GM23338 (cell line): ENCODE data around the gene KRT3. TPM values are rescaled to one million over a fixed set of nuclear protein-coding genes. Genes with fewer than 3 reads are reported as not detected.

Experiments
- ATAC-seq: fragments of 200-7000 bp; cut with Tn5 transposase; 3 replicates; pipeline ENCODE4 v1.9.1; 2020
- DNase-seq: peaks from one replicate; pipeline ENCODE4 v3.0.0-alpha.2; 2015; ENCODE audit warnings: low spot score
- H2AFZ ChIP-seq: fragments of 200-600 bp; sonication (generic); 2 replicates; pipeline ENCODE4 v1.8.0; 2016; ENCODE audit warnings: antibody characterized with exemption, mild to moderate bottlenecking, moderate library complexity
- H3F3A ChIP-seq: fragments of 200-600 bp; sonication (generic); replicated peaks from 2 replicates; pipeline ENCODE4 v1.8.0; 2017; ENCODE audit warnings: antibody characterized with exemption, mixed run types, low read depth
- H3K27ac ChIP-seq: fragments of 200-600 bp; sonication (generic); 2 replicates; pipeline ENCODE4 v1.6.1; 2016; ENCODE audit warnings: low read depth
- H3K27me3 ChIP-seq: fragments of 200-600 bp; sonication (generic); 2 replicates; pipeline ENCODE4 v1.8.0; 2016; ENCODE audit warnings: mild to moderate bottlenecking, mixed run types, moderate library complexity; ENCODE audit not compliant: insufficient read depth
- H3K36me3 ChIP-seq: fragments of 200-600 bp; sonication (generic); 2 replicates; pipeline ENCODE4 v1.8.0; 2016; ENCODE audit warnings: mild to moderate bottlenecking; ENCODE audit not compliant: insufficient read depth
- H3K4me1 ChIP-seq: fragments of 200-600 bp; sonication (generic); 2 replicates; pipeline ENCODE4 v1.8.0; 2016; ENCODE audit warnings: mild to moderate bottlenecking, moderate library complexity; ENCODE audit not compliant: insufficient read depth
- H3K4me2 ChIP-seq: fragments of 200-600 bp; sonication (generic); 2 replicates; pipeline ENCODE4 v1.7.1; 2017; ENCODE audit warnings: mixed run types
- H3K4me3 ChIP-seq: fragments of 200-600 bp; sonication (generic); 2 replicates; pipeline ENCODE4 v1.6.1; 2016; ENCODE audit warnings: mixed run types
- H3K79me2 ChIP-seq: fragments of 200-600 bp; sonication (generic); replicated peaks from 2 replicates; pipeline ENCODE4 v1.8.0; 2017; ENCODE audit warnings: mild to moderate bottlenecking; ENCODE audit not compliant: insufficient read depth
- H3K9me2 ChIP-seq: fragments of 200-600 bp; sonication (generic); 2 replicates; pipeline ENCODE4 v1.8.0; 2017; ENCODE audit not compliant: insufficient read depth
- H4K20me1 ChIP-seq: fragments of 200-600 bp; sonication (generic); replicated peaks from 2 replicates; pipeline ENCODE4 v1.8.0; 2017; ENCODE audit warnings: mild to moderate bottlenecking; ENCODE audit not compliant: insufficient read depth
- H3K27ac Mint-ChIP-seq: 2 replicates; pipeline ENCODE4 v1.8.0; 2020; ENCODE audit warnings: inconsistent platforms, mild to moderate bottlenecking, moderate library complexity, mixed read lengths
- H3K27me3 Mint-ChIP-seq: 3 replicates; pipeline ENCODE4 v1.8.0; 2022; ENCODE audit warnings: low read depth, mild to moderate bottlenecking, moderate library complexity, mixed read lengths, inconsistent platforms; ENCODE audit not compliant: insufficient read depth, poor library complexity
- H3K36me3 Mint-ChIP-seq: 3 replicates; pipeline ENCODE4 v1.8.0; 2021; ENCODE audit warnings: low read depth, mild to moderate bottlenecking, inconsistent platforms, moderate library complexity, mixed read lengths
- H3K4me1 Mint-ChIP-seq: 3 replicates; pipeline ENCODE4 v1.8.0; 2020; ENCODE audit warnings: mild to moderate bottlenecking, inconsistent platforms, mixed read lengths
- H3K4me3 Mint-ChIP-seq: 3 replicates; pipeline ENCODE4 v1.8.0; 2021; ENCODE audit warnings: moderate library complexity, mild to moderate bottlenecking, inconsistent platforms, mixed read lengths
- H3K9me3 Mint-ChIP-seq: 3 replicates; pipeline ENCODE4 v1.8.0; 2020; ENCODE audit warnings: moderate library complexity, mild to moderate bottlenecking, inconsistent platforms, mixed read lengths
- CTCF ChIP-seq, 2 experiments: fragments of 200-600 bp in 1 of 2; sonication (generic) in 1 of 2; conservative IDR thresholded peaks; 2 replicates each; pipeline versions ENCODE4 v1.5.1 to v1.6.1; 2016 to 2017; ENCODE audit warnings: antibody characterized with exemption in 2 of 2, low read depth in 2 of 2, mild to moderate bottlenecking in 2 of 2, moderate library complexity in 1 of 2
- ETS1 ChIP-seq: IDR thresholded peaks from 2 replicates; pipeline ENCODE4 v1.6.1; 2016; ENCODE audit warnings: antibody characterized with exemption
- EZH2phosphoT487 ChIP-seq: fragments of 200-600 bp; sonication (generic); IDR thresholded peaks from one replicate; pipeline ENCODE4 v1.8.1; 2018; ENCODE audit warnings: antibody characterized with exemption; ENCODE audit not compliant: unreplicated experiment
- JUNB ChIP-seq: IDR thresholded peaks from one replicate; pipeline ENCODE4 v1.6.1; 2016; ENCODE audit warnings: antibody characterized with exemption; ENCODE audit not compliant: unreplicated experiment
- NANOG ChIP-seq: IDR thresholded peaks from 2 replicates; pipeline ENCODE4 v1.6.1; 2016; ENCODE audit warnings: antibody characterized with exemption, borderline replicate concordance
- POLR2AphosphoS5 ChIP-seq: IDR thresholded peaks from 2 replicates; pipeline ENCODE4 v1.6.1; 2016; ENCODE audit warnings: antibody characterized with exemption, low read depth
- STAT1 ChIP-seq: IDR thresholded peaks from one replicate; pipeline ENCODE4 v1.6.1; 2016; ENCODE audit warnings: antibody characterized with exemption; ENCODE audit not compliant: unreplicated experiment
- ZNF114 ChIP-seq: fragments of 250-450 bp; sonication (Bioruptor Pico); IDR thresholded peaks from 2 replicates; pipeline ENCODE4 v1.5.0; 2020; ENCODE audit warnings: mild to moderate bottlenecking, moderate library complexity
- ZNF331 ChIP-seq: fragments of 250-450 bp; sonication (Bioruptor Pico); IDR thresholded peaks from 2 replicates; pipeline ENCODE4 v1.5.0; 2020; ENCODE audit warnings: low read depth, mild to moderate bottlenecking, moderate library complexity
- ZNF462 ChIP-seq: fragments of 250-450 bp; sonication (Bioruptor Pico); IDR thresholded peaks from 2 replicates; pipeline ENCODE4 v1.5.0; 2020; ENCODE audit warnings: mild to moderate bottlenecking, moderate library complexity
- polyA plus RNA-seq: library from polyadenylated mRNA; unstranded; fragments of >200 nt; fragmentation: Nextera tagmentation; extraction: Ambion mirVana; gene quantifications from 2 replicates; pipeline ENCODE4 v1.2.1, GENCODE V29; 2016
- total RNA-seq: library from RNA; depleted of rRNA; stranded (reverse); fragments of >200 nt; shearing (Covaris generic); gene quantifications from 2 replicates; pipeline ENCODE4 v1.2.3, GENCODE V29; 2014
- TF ChIP-seq, protein P1 (sequence below): IDR thresholded peaks from one replicate; pipeline ENCODE4 v1.6.1; 2018; ENCODE audit warnings: antibody characterized with exemption; ENCODE audit not compliant: unreplicated experiment

KRT3 gene
- total and polyA plus RNA-seq, 2 experiments from 2014 or later: not detected

GRCh38 chr12:52801773-52802172, 5.9 kb upstream of the KRT3 start:
- no peaks in the 10 kb centered on the region for H3F3A ChIP-seq
- no peaks in the 10 kb centered on the region for H4K20me1 ChIP-seq
- no peak for TF ChIP-seq ZNF462 (CRISPR knock-in tag)
- TF ChIP-seq NANOG: no peak
- TF ChIP-seq CTCF (conservative IDR thresholded peaks at IDR 0.05; ENCODE audit: low read depth in 2 of 2): no peak
- no peak for TF ChIP-seq STAT1
- TF ChIP-seq, protein P1, sequence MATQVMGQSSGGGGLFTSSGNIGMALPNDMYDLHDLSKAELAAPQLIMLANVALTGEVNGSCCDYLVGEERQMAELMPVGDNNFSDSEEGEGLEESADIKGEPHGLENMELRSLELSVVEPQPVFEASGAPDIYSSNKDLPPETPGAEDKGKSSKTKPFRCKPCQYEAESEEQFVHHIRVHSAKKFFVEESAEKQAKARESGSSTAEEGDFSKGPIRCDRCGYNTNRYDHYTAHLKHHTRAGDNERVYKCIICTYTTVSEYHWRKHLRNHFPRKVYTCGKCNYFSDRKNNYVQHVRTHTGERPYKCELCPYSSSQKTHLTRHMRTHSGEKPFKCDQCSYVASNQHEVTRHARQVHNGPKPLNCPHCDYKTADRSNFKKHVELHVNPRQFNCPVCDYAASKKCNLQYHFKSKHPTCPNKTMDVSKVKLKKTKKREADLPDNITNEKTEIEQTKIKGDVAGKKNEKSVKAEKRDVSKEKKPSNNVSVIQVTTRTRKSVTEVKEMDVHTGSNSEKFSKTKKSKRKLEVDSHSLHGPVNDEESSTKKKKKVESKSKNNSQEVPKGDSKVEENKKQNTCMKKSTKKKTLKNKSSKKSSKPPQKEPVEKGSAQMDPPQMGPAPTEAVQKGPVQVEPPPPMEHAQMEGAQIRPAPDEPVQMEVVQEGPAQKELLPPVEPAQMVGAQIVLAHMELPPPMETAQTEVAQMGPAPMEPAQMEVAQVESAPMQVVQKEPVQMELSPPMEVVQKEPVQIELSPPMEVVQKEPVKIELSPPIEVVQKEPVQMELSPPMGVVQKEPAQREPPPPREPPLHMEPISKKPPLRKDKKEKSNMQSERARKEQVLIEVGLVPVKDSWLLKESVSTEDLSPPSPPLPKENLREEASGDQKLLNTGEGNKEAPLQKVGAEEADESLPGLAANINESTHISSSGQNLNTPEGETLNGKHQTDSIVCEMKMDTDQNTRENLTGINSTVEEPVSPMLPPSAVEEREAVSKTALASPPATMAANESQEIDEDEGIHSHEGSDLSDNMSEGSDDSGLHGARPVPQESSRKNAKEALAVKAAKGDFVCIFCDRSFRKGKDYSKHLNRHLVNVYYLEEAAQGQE: no peak
- no peak for TF ChIP-seq JUNB
- no peak for TF ChIP-seq POLR2AphosphoS5
- TF ChIP-seq ZNF114 (CRISPR knock-in tag): no peak
- TF ChIP-seq ETS1: no peak
- no peak for TF ChIP-seq EZH2phosphoT487
- TF ChIP-seq ZNF331 (CRISPR knock-in tag): no peak
- Mint-ChIP-seq H3K36me3 (no peaks in the 10 kb centered on the region), H3K27ac (no peak overlapping the region), H3K9me3 (no peaks in the 10 kb centered on the region), H3K4me3 (no peak overlapping the region), H3K4me1 (peaks cover 41% of the 10 kb centered on the region), H3K27me3 (peaks cover 4% of the 10 kb centered on the region)
- peaks cover 38% of the 10 kb centered on the region for H3K4me1 ChIP-seq
- H3K27ac ChIP-seq: no peak overlapping the region
- peaks cover 5% of the 10 kb centered on the region; the same call in 1 of the 2 replicates for H3K9me2 ChIP-seq
- H3K36me3 ChIP-seq: no peaks in the 10 kb centered on the region
- H2AFZ ChIP-seq: no peak overlapping the region
- no peak for ATAC-seq
- no peak for DNase-seq
- H3K79me2 ChIP-seq: no peaks in the 10 kb centered on the region
- no peak overlapping the region for H3K4me3 ChIP-seq
- no peaks in the 10 kb centered on the region for H3K27me3 ChIP-seq
- H3K4me2 ChIP-seq: no peak overlapping the region
